ENCODE results near the gene ACOXL. TPM values are rescaled to one million over a fixed set of nuclear protein-coding genes. Genes with fewer than 3 reads are reported as not detected.

ACOXL gene
- total and polyA plus RNA-seq, 2 donors (not counting 3 experiments of a cell fraction or from before 2014, with no cell fraction given): not detected

DNA sequence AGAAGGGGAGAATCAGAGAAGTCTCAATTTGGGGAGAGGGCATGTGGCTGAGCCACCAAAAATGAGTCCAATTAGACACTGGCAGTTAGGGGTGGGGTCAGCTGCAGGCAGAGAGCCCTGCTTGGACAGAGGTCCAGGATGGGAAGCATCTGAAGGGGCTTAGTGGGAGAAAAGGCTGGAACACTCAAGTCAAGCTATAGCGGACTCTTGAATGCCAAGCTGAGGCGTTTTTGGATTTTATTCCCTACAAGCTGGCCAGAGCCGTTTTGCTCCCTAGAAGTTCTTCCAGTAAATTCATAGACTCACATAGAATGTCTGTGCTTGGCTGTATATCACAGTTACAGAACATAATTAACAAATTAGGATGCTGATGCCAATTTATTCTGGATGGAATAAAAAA lies 172.8 kb downstream of the ACOXL start:
- no peak for FAIRE-seq
- Histone ChIP-seq H3K4me2 (ENCODE audit: insufficient read depth, low read length) (no peak overlapping the region), H3K27ac (ENCODE audit: insufficient read depth, low read depth, low read length) (no peak overlapping the region), H3K9ac (replicated peaks; ENCODE audit: extremely low read depth, insufficient read depth, low read length) (no peak overlapping the region), H4K20me1 (replicated peaks; ENCODE audit: control insufficient read depth, extremely low read depth, insufficient read depth, low read length) (no peaks in the 10 kb centered on the region), H2AFZ (ENCODE audit: low read depth, low read length) (no peak overlapping the region), H3K79me2 (ENCODE audit: control insufficient read depth, insufficient read depth, low read length) (no peaks in the 10 kb centered on the region), H3K9me3 (replicated peaks; ENCODE audit: control insufficient read depth, insufficient read depth, low read length) (no peaks in the 10 kb centered on the region), H3K9me1 (replicated peaks; ENCODE audit: control insufficient read depth, extremely low read depth, insufficient read depth, low read length) (no peaks in the 10 kb centered on the region), H3K27me3 (ENCODE audit: control insufficient read depth in 2 of 2, insufficient read depth in 2 of 2, low read length in 2 of 2) (peaks cover 6% of the 10 kb centered on the region in 2 experiments), H3K36me3 (ENCODE audit: control insufficient read depth in 2 of 2, extremely low read depth in 1 of 2, insufficient read depth in 2 of 2, low read length in 2 of 2) (no peaks in the 10 kb centered on the region), H3K4me1 (ENCODE audit: control insufficient read depth, extremely low read depth, insufficient read depth, low read length) (no peaks in the 10 kb centered on the region), H3K4me3 (replicated peaks in 1 of 3; ENCODE audit: insufficient read depth in 1 of 3, low read depth in 1 of 3, low read length in 3 of 3) (no peak overlapping the region)
- intact Hi-C loops (cut with micrococcal nuclease): no loop called here
- DNase-seq (ENCODE audit: low read depth, low spot score): no peak
- BruUV-seq (replicated peaks): no TSS peak
- ChIA-PET POLR2A (no interaction called here), CTCF (no interaction called here)
- dilution Hi-C loops (cut with MboI; ENCODE audit: extremely low pct_ligation_motif_present, low sequenced_read_pairs): no loop called here
- TF ChIP-seq, protein P1, sequence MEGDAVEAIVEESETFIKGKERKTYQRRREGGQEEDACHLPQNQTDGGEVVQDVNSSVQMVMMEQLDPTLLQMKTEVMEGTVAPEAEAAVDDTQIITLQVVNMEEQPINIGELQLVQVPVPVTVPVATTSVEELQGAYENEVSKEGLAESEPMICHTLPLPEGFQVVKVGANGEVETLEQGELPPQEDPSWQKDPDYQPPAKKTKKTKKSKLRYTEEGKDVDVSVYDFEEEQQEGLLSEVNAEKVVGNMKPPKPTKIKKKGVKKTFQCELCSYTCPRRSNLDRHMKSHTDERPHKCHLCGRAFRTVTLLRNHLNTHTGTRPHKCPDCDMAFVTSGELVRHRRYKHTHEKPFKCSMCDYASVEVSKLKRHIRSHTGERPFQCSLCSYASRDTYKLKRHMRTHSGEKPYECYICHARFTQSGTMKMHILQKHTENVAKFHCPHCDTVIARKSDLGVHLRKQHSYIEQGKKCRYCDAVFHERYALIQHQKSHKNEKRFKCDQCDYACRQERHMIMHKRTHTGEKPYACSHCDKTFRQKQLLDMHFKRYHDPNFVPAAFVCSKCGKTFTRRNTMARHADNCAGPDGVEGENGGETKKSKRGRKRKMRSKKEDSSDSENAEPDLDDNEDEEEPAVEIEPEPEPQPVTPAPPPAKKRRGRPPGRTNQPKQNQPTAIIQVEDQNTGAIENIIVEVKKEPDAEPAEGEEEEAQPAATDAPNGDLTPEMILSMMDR (IDR thresholded peaks at IDR 0.05; ENCODE audit: extremely low read depth in 1 of 2, insufficient read depth in 1 of 2, low read depth in 1 of 2, low read length in 2 of 2): no peak
- no peak for TF ChIP-seq JUN (IDR thresholded peaks at IDR 0.05; ENCODE audit: borderline replicate concordance, insufficient read depth, insufficient read length, low read depth)
- no peak for TF ChIP-seq FOS (IDR thresholded peaks at IDR 0.05; ENCODE audit: borderline replicate concordance, insufficient read depth, low read length)
- TF ChIP-seq GATA2 (IDR thresholded peaks at IDR 0.05; ENCODE audit: insufficient read depth, insufficient read length, low read depth, low read length): no peak
- TF ChIP-seq MYC (IDR thresholded peaks at IDR 0.05; ENCODE audit: low read depth, low read length): no peak

DNA sequence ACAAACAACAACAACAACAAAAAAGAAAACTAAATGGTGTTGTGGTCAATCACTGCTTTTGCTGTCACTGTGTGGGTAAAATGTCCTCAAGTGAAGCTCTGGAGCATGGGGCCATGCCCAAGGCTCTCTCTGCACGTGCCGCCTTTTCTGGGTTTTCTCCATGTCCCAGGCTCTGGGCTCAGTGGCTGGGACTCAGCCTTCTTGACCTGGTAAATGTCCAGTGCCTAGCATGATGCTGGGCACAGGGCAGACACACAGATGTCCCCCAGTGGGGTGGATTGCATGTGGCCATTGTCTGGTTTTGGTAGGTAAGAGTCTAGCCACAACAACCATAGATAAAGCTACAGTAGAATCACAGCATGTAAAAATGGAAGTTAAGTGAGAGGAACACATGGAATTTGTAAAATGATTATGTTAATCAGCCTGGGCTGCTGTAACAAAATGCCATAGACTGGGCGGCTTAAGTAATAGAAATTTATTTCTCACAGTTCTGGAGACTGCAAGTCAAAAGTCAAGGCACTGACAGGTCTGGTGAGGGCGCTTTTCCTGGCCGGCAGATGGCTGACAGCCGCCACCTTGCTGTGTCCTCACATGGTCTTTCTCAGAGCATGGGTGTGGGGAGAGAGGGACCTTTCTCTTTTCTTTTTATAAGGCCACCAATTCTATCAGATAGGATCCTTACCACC lies 174.4 kb downstream of the ACOXL start:
- dilution Hi-C loops (cut with MboI; ENCODE audit: extremely low pct_ligation_motif_present, low sequenced_read_pairs): no loop called here
- no peak overlapping the region for H3K4me3 ChIP-seq (replicated peaks in 1 of 3; ENCODE audit: insufficient read depth in 1 of 3, low read depth in 1 of 3, low read length in 3 of 3)

More for the DNA sequence above, 174.4 kb downstream of the ACOXL start:
- Histone ChIP-seq H4K20me1 (replicated peaks; ENCODE audit: control insufficient read depth, extremely low read depth, insufficient read depth, low read length) (no peaks in the 10 kb centered on the region), H3K4me1 (ENCODE audit: control insufficient read depth, extremely low read depth, insufficient read depth, low read length) (no peaks in the 10 kb centered on the region), H3K79me2 (ENCODE audit: control insufficient read depth, insufficient read depth, low read length) (no peaks in the 10 kb centered on the region), H2AFZ (ENCODE audit: low read depth, low read length) (no peak overlapping the region), H3K9me1 (replicated peaks; ENCODE audit: control insufficient read depth, extremely low read depth, insufficient read depth, low read length) (no peaks in the 10 kb centered on the region), H3K27ac (ENCODE audit: insufficient read depth, low read depth, low read length) (no peak overlapping the region), H3K9me3 (replicated peaks; ENCODE audit: control insufficient read depth, insufficient read depth, low read length) (no peaks in the 10 kb centered on the region), H3K4me2 (ENCODE audit: insufficient read depth, low read length) (no peak overlapping the region), H3K27me3 (ENCODE audit: control insufficient read depth in 2 of 2, insufficient read depth in 2 of 2, low read length in 2 of 2) (peaks cover 0 to 6% of the 10 kb centered on the region in 2 experiments), H3K36me3 (ENCODE audit: control insufficient read depth in 2 of 2, extremely low read depth in 1 of 2, insufficient read depth in 2 of 2, low read length in 2 of 2) (no peaks in the 10 kb centered on the region), H3K9ac (replicated peaks; ENCODE audit: extremely low read depth, insufficient read depth, low read length) (no peak overlapping the region)
- no peak for FAIRE-seq
- CTCF ChIA-PET: no interaction called here
- POLR2A ChIA-PET: no interaction called here
- BruUV-seq (replicated peaks): no TSS peak
- no peak for DNase-seq (ENCODE audit: low read depth, low spot score)
- intact Hi-C loops (cut with micrococcal nuclease): no loop called here
- no peak for TF ChIP-seq FOS (IDR thresholded peaks at IDR 0.05; ENCODE audit: borderline replicate concordance, insufficient read depth, low read length)
- TF ChIP-seq POLR2A (IDR thresholded peaks at IDR 0.05; ENCODE audit: low read depth, low read length): no peak
- no peak for TF ChIP-seq JUN (IDR thresholded peaks at IDR 0.05; ENCODE audit: borderline replicate concordance, insufficient read depth, insufficient read length, low read depth)
- TF ChIP-seq GATA2 (IDR thresholded peaks at IDR 0.05; ENCODE audit: insufficient read depth, insufficient read length, low read depth, low read length): no peak
